ENCODE measurements around the gene RHOBTB3.

RHOBTB3 gene

GRCh38 chr5:95778713-95779436 lies 47.7 kb downstream of the RHOBTB3 start:
- DNase-seq (ENCODE audit: extremely low read depth, low read depth): no peak
- TF ChIP-seq CTCF (IDR thresholded peaks at IDR 0.05; ENCODE audit: low read depth, low read length): no peak

DNA sequence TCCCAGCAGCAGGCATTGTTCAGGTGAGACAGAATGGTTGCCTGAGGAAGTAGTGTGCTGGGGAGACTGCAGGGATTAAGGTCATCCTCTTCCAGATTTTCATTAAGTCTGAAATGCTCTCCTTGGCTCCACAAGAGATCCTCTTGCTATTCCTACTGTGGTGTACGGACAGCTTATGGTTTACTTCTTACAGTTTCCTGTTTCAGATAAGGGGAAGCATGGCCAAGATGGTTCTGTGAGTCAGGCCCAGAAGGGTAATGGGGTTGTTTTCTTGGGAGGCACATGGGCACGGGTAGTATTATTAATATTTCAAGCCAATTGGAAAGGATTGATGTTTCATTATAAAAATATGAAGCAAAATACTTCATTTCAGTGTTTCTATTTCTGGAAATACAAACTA lies 48.5 kb downstream of the RHOBTB3 start:
- no peak for DNase-seq (ENCODE audit: extremely low read depth, low read depth)
- no peak for TF ChIP-seq CTCF (IDR thresholded peaks at IDR 0.05; ENCODE audit: low read depth, low read length)

DNA sequence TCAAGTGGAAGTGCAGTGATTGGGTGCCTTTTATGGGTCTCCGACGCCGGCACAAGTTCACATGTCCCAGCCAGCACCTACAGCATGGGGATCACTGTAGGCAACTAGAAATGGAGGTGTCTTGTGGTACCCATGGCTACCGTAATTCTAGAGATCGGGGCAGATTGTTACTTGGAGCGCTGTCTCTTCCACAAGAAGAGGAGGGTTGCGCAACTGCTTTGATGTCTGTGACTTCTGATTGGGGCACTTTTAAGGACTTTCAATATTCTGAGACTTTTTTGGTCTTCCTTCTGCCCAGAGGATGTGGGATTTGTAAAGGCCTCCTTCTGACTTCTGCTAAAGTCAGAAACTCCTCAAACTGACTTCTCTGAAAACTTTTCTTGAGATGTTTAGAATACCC lies 49.5 kb downstream of the RHOBTB3 start:
- no peak for DNase-seq (ENCODE audit: extremely low read depth, low read depth)

GRCh38 chr5:95781101-95781583 lies 50.0 kb downstream of the RHOBTB3 start:
- TF ChIP-seq CTCF (IDR thresholded peaks at IDR 0.05; ENCODE audit: low read depth, low read length): peak; percentile 91
- peak; percentile 79 for DNase-seq (ENCODE audit: extremely low read depth, low read depth)

More for the DNA sequence above, 49.5 kb downstream of the RHOBTB3 start:
- no peak for TF ChIP-seq CTCF (IDR thresholded peaks at IDR 0.05; ENCODE audit: low read depth, low read length)

GRCh38 chr5:95782181-95782580 lies 51.0 kb downstream of the RHOBTB3 start:
- TF ChIP-seq CTCF (IDR thresholded peaks at IDR 0.05; ENCODE audit: low read depth, low read length): no peak
- no peak for DNase-seq (ENCODE audit: extremely low read depth, low read depth)

GRCh38 chr5:95783661-95784060 lies 52.5 kb downstream of the RHOBTB3 start:
- TF ChIP-seq CTCF (IDR thresholded peaks at IDR 0.05; ENCODE audit: low read depth, low read length): no peak
- DNase-seq (ENCODE audit: extremely low read depth, low read depth): no peak

GRCh38 chr5:95784514-95785302 lies 53.6 kb downstream of the RHOBTB3 start:
- TF ChIP-seq CTCF (IDR thresholded peaks at IDR 0.05; ENCODE audit: low read depth, low read length): no peak
- DNase-seq (ENCODE audit: extremely low read depth, low read depth): no peak
